Neural cell (in vitro differentiated cells): ENCODE data around the gene NUP50.

Experiments used
- EP300 ChIP-seq: fragments of 450-650 bp; conservative IDR thresholded peaks from 2 replicates; pipeline ENCODE4 v1.6.1; 2014; ENCODE audit warnings: antibody characterized with exemption, mild to moderate bottlenecking, moderate library complexity; ENCODE audit not compliant: poor library complexity, severe bottlenecking
- EZH2 ChIP-seq: fragments of 200-600, 300-800 bp; shearing (Covaris generic), sonication (generic); IDR thresholded peaks from 2 replicates; pipeline ENCODE4 v1.6.1; 2014; ENCODE audit warnings: antibody characterized with exemption, low read length, borderline replicate concordance, mild to moderate bottlenecking; ENCODE audit not compliant: insufficient read depth, poor library complexity, severe bottlenecking
- POLR2AphosphoS5 ChIP-seq: IDR thresholded peaks from 2 replicates; pipeline ENCODE4 v1.6.1; 2012
- RAD21 ChIP-seq: fragments of 450-650 bp; conservative IDR thresholded peaks from 2 replicates; pipeline ENCODE4 v1.6.1; 2014; ENCODE audit warnings: antibody characterized with exemption, mild to moderate bottlenecking, moderate library complexity
- SMC3 ChIP-seq: fragments of 450-650 bp; conservative IDR thresholded peaks from 2 replicates; pipeline ENCODE4 v1.6.1; 2014; ENCODE audit warnings: antibody characterized with exemption, mild to moderate bottlenecking, moderate library complexity; ENCODE audit not compliant: poor library complexity
- TAF1 ChIP-seq: IDR thresholded peaks from 2 replicates; pipeline ENCODE4 v1.6.1; 2012; ENCODE audit warnings: low read depth
- TF ChIP-seq, protein P1 (sequence below): fragments of 450-650 bp; IDR thresholded peaks from 2 replicates; pipeline ENCODE4 v1.5.1; 2014; ENCODE audit warnings: antibody characterized with exemption, mild to moderate bottlenecking, moderate library complexity; ENCODE audit not compliant: poor library complexity, severe bottlenecking
- TF ChIP-seq, protein P2 (sequence below): IDR thresholded peaks from 2 replicates; pipeline ENCODE4 v1.6.1; 2012; ENCODE audit warnings: borderline replicate concordance

DNA sequence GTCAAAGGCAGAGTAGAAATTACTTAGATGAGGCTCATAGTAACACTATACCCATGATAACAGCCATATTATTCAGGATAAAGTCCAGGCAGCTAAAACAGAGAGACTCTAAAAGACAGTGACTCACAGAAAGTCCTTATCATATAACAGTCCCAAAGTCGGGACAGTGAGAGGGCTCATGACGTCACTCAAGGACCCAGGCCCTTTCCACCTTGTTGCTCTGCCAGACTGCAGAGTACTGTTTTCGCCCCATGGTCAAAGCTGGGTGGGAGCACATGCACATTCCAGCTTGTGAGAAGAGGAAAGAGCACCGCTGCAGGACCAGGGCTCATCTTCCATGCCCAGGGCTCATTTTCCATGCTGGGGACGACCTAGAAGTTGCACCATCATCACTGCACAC lies 29.4 kb upstream of the NUP50 start:
- TF ChIP-seq POLR2AphosphoS5 (no peak), EZH2 (no peak), RAD21 (no peak), EP300 (no peak), SMC3 (no peak), TAF1 (no peak)
- TF ChIP-seq, protein P1, sequence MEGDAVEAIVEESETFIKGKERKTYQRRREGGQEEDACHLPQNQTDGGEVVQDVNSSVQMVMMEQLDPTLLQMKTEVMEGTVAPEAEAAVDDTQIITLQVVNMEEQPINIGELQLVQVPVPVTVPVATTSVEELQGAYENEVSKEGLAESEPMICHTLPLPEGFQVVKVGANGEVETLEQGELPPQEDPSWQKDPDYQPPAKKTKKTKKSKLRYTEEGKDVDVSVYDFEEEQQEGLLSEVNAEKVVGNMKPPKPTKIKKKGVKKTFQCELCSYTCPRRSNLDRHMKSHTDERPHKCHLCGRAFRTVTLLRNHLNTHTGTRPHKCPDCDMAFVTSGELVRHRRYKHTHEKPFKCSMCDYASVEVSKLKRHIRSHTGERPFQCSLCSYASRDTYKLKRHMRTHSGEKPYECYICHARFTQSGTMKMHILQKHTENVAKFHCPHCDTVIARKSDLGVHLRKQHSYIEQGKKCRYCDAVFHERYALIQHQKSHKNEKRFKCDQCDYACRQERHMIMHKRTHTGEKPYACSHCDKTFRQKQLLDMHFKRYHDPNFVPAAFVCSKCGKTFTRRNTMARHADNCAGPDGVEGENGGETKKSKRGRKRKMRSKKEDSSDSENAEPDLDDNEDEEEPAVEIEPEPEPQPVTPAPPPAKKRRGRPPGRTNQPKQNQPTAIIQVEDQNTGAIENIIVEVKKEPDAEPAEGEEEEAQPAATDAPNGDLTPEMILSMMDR: no peak
- TF ChIP-seq, protein P2, sequence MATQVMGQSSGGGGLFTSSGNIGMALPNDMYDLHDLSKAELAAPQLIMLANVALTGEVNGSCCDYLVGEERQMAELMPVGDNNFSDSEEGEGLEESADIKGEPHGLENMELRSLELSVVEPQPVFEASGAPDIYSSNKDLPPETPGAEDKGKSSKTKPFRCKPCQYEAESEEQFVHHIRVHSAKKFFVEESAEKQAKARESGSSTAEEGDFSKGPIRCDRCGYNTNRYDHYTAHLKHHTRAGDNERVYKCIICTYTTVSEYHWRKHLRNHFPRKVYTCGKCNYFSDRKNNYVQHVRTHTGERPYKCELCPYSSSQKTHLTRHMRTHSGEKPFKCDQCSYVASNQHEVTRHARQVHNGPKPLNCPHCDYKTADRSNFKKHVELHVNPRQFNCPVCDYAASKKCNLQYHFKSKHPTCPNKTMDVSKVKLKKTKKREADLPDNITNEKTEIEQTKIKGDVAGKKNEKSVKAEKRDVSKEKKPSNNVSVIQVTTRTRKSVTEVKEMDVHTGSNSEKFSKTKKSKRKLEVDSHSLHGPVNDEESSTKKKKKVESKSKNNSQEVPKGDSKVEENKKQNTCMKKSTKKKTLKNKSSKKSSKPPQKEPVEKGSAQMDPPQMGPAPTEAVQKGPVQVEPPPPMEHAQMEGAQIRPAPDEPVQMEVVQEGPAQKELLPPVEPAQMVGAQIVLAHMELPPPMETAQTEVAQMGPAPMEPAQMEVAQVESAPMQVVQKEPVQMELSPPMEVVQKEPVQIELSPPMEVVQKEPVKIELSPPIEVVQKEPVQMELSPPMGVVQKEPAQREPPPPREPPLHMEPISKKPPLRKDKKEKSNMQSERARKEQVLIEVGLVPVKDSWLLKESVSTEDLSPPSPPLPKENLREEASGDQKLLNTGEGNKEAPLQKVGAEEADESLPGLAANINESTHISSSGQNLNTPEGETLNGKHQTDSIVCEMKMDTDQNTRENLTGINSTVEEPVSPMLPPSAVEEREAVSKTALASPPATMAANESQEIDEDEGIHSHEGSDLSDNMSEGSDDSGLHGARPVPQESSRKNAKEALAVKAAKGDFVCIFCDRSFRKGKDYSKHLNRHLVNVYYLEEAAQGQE: no peak
